GM18870 (cell line): ENCODE data around the gene METRN.

Experiments
- ATAC-seq: cut with Tn5 transposase; IDR thresholded peaks from one replicate; pipeline ENCODE4 v1.9.1; 2021; ENCODE audit warnings: moderate library complexity; ENCODE audit not compliant: unreplicated experiment

The METRN gene

DNA sequence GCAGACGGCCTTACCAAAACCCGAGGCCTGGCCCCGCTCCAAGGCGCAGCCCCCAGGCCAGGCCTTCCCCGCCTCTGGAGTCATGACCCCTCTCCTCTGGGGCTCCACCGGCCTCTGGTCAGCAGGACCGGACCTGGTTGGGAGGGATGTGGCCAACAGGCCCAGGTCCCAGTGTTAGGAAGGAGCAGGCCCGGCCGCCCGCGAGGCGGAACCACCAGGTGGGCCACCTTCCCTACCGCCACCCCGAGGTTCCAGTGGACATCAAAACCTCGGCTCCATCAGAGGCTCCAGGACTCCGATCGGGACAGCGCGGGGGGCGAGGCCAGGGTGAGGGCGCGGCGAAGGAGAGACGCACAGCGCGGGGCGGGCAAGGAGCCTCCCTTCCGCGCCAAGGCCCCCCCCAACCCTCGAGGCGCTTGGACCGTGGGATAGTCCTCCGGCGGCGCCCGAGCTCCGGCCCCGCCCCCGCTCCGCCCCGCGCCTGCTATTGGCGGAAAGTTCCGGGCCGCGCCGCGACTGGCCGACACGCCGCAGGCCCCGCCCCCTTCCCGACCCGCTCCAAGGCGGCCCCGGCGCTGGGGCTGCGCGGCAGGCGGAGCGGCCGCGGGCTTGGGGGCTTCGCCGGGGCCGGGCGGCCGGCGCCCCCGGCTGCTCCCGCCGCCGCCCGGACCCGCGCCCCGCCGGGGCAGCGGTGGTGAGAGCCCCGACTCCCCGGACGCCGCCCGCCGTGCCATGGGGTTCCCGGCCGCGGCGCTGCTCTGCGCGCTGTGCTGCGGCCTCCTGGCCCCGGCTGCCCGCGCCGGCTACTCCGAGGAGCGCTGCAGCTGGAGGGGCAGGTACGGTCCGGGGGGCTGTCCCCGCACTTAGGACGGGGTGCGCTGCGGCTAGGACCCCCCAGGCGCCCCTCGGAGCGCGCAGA lies at the start of gene METRN:
TSS of gene METRN (plus strand) at position 561 of the 919 bp plus-strand sequence. CDS start at position 733, 172 bp downstream.
- no peak for ATAC-seq

DNA sequence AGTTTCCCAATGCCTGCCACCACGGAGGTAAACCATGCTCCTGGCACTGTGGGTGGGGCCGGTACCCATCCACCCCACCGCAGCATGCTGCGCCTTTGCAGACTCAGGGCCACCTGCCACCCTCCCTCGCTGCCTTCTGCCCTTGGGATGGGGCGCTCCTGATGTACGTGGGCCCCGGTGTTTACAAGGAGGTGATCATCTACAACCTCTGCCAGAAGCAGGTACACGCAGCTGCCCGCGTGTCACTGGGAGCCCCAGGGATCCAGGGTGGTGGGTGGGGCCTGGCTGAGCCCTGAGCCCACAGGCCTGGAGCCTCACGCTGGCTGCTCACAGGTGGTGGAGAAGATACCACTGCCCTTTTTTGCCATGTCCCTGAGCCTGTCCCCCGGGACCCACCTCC lies 48.3 kb upstream of the METRN start:
- no peak for ATAC-seq

DNA sequence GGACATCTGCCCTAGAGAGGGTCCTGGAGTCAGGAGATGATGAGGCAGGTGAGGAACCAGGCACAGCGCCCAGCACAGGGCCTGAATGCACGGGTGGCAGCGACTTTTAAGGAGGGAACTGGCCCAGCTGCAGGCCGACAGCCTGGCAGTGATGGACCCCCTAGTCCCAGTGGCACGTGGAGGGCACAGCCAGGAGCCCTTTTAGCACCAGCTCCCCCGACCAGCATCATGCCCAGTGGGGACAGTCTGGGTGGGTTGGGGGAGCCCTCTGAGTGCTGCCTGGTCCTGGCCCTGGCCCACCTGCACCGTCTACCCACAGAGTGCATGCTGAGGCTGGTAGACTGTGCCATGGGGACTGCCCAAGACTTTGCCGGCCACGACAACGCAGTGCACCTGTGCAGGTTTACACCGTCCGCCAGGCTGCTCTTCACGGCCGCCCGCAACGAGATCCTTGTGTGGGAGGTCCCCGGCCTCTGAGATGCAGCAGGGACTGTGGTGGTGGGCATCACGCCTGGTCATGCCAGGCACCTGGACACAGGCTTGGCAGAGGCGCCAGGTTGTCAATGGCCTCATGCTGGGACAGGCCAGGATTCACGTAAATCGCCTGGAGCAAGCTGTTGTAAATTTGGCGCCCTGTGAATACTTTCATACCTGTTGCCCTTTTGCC lies 47.7 kb upstream of the METRN start:
- no peak for ATAC-seq

DNA sequence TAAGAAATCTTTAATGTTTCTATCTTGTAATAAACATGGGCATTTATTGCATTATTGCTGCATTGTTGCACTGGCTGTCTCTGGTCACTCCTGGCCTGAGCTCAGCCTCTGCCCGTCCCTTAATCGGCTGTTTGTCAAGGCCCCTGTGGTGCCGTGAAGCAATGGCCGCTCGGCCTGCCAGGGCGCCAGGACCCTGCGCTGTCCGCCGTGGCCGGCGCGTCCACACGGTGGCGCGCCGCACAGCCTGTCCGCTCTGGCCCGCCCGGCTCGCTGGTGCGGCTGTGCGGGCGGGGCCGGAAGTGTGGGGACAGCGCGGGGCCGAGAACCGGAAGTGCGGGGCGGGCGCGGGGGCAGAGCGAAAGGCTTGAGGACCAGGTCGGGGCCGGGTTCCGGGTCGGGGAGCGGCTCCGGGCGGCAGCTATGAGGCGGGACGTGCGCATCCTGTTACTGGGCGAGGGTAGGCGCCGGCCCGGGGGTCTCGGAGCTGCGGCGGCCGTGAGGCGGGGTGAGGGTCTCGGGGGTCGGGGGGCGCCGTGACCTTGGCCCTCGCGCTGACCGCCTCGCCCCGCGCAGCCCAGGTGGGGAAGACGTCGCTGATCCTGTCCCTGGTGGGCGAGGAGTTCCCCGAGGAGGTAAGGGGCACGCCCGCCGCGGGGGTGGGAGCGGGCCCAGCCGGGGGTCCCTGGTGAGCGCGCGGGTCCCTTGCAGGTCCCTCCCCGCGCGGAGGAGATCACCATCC lies 47.0 kb upstream of the METRN start, which contains the start of gene RHOT2:
TSS of gene RHOT2 (plus strand) at position 353 of the 739 bp plus-strand sequence. CDS start at position 421, 68 bp downstream.
- no peak for ATAC-seq

DNA sequence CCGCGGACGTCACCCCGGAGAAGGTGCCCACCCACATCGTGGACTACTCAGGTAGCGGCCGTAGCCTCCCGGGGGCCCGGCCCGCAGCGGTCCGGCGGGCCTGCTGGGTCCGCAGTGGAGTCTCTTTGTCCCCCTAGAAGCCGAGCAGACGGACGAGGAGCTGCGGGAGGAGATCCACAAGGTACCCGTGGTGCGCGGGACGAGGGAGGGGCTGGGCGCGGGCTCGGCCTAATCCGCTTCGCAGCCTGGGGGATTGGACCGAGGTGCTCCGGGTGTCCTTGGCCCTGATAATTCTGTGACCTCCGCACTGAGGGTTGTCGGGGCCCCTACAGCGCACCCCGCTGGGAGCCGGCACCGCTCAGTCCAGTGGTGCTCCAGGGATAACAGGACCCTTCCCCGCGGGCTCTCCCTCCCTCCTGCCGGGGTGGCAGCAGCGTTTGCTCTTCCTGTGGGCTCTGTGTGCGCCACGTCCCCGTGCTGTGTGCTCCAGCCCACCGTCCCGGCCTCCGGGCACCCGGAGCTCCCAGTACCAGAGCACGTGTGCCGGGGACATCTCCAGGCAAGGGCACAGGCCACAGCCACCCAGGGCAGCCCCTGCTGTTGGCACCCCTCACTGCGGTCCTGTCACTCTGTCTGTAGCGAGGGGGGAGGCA lies 46.3 kb upstream of the METRN start:
- ATAC-seq = no peak

DNA sequence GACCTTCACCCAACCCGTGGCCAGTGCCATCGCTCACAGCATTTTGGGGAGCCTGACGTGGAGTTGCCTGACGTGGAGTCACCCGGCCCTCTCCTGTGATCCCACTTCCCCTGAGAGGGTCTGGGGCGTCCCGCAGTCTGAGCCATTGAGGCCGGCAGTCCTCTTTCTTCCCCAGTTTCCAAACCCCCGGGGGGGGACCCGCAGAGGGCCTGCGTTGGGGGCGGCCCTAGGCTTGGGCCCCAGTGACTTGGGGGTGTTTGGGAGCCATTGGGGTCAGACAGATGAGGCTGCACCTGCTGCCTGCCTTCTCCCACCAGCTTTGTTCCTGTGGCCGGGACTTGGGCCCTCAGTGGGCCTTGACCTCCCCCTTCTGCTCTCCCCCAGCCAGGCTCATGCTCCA lies 45.3 kb upstream of the METRN start:
- no peak for ATAC-seq

DNA sequence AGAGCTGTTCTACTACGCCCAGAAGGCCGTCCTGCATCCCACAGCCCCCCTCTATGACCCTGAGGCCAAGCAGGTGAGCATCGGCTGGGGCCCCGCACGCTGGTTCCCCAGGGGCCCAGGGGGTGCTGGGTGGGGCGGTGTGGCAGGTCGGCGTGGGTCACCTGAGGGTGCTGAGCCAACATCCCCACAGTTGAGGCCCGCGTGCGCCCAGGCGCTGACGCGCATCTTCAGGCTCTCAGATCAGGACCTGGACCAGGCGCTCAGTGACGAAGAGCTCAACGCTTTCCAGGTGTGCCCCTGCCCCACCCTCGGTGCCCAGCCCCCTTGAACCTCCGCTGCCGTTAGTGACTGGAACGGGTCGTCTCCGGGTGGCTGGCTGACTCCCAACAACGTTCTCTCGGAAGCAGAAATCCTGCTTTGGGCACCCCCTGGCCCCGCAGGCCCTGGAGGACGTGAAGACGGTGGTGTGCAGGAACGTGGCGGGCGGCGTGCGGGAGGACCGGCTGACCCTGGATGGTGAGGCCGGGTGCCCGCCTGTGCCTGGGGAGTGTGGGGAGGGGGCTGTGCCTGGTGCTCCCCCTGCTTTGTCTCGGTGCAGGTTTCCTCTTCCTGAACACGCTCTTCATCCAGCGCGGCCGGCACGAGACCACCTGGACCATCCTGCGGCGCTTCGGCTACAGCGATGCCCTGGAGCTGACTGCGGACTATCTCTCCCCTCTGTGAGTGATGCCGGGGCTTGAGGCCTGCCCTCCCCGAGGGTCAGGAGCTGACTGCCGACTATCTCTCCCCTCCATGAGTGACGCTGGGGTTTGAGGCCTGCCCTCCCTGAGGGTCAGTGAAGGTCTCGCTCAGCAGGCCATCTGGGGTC lies 44.2 kb upstream of the METRN start:
- ATAC-seq = no peak

DNA sequence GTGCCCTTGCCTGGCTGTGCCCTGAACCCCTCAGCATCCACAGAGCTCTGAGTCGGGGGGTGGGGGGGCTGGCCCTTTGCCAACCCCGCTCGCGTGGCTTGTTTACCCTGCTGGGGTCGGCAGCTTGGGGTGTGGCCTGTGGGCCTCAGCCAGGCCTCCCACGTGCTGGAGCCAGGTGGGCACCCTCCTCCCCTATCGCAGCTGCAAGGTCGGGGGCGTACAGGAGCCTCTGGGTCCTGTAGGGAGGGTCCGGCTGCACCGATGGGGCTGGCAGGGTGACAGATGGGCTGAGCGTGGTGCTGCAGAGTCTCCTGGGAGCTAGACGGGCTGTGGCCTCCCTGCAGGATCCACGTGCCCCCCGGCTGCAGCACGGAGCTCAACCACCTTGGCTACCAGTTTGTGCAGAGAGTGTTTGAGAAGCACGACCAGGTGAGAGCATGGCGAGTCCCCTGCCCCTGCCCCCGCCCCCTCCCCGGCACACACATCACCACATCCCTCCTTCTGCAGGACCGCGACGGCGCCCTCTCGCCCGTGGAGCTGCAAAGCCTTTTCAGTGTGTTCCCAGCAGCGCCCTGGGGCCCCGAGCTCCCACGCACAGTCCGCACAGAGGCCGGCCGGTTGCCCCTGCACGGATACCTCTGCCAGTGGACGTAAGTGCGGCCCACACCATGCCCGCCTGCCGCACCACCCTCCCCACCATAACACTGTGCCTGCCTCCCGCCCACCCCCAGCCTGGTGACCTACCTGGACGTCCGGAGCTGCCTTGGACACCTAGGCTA lies 43.4 kb upstream of the METRN start:
- no peak for ATAC-seq

DNA sequence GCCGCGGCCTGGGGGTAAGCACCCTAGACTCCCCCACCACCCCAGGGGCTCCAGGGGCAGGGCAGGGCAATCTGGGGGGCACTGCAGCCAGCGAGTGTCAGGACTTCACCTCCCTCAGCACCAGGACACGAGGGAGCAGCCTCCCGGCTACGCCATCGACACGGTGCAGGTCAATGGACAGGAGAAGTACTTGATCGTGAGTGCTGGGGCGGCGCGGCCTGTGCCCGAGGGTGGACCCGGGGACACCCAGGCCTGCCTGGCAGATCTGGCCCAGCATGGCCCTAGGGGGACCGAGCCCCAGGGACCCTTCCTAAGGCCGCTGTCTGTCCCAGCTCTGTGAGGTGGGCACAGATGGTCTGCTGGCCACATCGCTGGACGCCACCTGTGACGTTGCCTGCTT lies 42.5 kb upstream of the METRN start:
- no peak for ATAC-seq

DNA sequence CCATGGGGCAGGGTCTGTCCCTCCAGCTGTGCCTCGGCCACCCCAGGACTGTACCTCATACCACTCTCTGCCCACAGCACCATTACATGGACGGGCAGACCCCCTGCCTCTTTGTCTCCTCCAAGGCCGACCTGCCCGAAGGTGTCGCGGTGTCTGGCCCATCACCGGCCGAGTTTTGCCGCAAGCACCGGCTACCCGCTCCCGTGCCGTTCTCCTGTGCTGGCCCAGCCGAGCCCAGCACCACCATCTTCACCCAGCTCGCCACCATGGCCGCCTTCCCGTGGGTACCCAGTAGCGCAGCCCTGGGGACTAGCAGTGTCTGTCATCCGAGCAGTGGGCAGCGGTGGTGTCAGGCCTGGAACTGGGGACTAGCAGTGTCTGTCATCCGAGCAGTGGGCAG lies 42.1 kb upstream of the METRN start:
- ATAC-seq = no peak

DNA sequence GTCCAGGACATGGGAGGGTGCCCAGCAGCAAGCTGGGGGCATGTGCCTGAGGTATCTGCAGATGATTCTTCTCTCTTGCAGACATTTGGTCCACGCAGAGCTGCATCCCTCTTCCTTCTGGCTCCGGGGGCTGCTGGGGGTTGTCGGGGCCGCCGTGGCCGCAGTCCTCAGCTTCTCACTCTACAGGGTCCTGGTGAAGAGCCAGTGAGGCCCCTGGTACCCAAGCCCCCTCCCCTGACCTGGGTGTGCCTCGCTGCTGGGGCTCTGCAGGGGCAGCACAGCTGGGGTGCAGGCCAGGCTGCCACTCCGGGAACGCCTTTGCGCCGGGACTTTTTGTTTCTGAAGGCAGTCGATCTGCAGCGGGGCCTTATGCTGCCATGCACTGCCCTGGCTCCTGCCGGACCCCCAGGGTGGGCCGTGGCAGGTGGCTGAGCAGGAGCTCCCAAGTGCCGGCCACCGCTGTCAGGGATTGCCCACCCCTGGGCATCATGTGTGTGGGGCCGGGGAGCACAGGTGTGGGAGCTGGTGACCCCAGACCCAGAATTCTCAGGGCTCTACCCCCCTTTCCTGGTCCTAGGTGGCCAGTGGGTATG lies 41.4 kb upstream of the METRN start:
- ATAC-seq = no peak

DNA sequence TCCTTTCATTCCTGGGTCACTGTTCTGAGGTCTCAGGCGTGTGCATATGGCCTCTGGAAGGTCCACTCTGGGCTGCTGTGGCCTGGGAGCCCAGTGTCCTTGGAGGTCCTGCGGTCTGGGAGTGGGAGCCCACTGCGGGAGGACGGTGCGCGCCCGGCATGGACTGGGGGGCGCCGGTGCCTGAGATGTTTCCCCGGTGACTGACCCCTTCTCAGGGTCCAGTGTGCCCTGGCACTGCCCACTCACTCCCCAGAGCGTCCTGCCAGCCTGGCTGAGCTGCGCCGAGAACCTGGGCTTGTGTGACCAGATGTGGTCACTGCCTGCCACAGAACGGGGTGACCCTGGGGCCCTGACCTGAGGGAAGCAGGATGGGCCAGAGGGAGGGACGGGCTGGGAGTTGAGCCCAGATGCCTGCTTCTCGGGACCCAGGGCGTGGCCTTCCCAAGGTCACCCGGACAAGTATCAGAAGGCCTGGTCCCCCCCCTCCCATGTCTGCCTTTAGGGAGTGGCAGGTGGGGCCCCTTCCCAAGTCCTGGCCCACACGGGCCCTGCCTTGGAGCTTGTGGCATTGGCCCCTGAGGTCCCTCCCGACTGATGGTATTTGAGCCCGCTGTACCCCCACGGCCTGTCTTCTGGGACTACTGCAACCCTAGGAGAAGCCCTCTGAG lies 40.6 kb upstream of the METRN start:
- no peak for ATAC-seq

DNA sequence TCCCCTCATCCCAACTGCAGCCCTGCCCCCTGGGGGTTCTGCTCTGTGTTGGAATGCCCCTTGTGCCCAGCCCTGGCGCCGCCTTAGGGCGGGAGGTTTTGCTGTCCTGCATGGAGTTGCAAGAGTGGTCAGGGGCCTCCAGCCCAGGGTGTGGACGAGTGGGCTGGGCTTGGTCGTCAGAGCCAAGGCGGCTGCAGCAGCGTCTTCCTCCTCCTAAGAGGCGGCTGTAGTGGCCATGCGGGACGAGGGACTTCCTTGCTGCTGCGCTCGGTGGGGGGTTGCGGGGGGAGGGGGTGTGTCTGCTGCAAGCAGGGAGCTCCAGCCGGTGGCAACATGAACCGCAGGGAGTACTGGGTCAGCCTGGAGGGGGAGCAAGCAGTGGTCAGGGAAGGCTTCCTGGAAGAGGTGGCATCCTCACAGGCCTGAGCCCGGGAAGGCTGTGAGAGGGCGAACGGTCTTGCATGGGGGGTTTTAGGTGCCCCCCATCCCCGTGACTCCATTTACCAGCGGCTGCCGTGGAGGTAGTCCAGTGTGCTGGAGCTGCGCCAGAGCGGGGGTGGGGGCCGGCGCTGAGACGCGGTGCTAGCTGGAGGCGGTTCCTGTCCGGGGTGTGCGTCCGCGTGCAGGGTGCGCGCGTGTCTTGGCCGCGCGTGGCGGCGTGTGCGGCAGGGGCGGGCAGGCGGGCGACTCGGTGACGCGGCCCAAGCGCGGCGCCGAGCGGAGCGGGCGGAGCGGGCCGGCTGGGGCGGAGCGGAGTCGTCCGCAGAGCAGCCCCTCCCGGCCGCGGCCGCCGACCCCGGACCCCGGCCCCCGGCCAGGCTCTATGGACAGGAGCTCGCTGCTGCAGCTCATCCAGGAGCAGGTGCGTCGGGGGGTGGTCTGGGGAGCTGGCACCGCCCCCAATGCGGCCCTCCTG lies 39.7 kb upstream of the METRN start, which contains the start of gene RHBDL1:
TSS of gene RHBDL1 (plus strand) at position 704 of the 916 bp plus-strand sequence. CDS start at position 824, 120 bp downstream.
- no peak for ATAC-seq

DNA sequence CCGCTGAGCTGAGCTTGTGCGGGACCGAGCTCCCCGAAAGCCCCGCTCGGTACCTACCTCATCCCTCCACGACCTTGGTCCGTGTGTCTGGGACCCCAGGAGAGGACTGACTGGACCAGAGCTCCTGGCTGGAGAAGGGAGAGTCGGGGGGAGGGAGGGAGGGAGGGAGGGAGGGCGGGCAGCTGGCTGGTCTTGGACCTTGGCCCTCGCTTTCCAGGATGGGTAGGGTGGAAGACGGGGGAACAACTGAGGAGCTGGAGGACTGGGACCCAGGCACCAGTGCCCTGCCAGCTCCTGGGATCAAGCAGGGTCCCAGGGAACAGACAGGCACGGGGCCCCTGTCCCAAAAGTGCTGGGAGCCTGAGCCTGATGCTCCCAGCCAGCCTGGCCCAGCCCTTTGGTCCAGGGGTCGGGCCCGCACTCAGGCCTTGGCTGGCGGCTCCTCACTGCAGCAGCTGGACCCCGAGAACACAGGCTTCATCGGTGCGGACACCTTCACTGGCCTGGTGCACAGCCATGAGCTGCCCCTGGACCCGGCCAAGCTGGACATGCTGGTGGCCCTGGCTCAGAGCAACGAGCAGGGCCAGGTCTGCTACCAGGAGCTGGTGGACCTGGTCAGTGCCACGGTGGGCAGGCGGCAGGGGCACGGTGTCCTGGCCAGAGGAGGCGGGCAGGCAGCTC lies 38.9 kb upstream of the METRN start:
- ATAC-seq = no peak

DNA sequence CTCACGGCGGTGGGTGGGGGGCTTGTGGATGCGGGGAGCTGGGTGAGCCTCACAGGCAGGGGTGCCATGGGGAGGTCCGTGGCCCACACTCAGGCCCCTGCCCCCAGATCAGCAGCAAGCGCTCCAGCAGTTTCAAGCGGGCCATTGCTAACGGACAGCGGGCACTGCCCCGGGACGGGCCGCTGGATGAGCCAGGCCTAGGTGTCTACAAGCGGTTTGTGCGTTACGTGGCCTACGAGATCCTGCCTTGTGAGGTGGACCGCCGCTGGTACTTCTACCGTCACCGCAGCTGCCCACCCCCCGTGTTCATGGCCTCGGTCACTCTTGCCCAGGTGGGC lies 38.4 kb upstream of the METRN start:
- no peak for ATAC-seq

DNA sequence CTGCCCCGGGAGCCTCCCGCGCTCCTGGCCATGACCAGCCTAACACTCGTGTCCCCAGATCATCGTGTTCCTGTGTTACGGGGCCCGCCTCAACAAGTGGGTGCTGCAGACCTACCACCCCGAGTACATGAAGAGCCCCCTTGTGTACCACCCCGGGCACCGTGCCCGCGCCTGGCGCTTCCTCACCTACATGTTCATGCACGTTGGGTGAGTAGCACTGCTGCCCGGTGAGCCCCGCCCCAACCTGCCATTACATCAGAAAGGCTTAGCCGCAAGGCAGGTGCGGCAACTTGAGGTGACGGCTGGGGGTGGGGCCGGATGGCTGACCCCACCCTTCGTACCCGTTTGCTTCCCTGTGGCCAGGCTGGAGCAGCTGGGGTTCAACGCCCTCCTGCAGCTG lies 38.0 kb upstream of the METRN start:
- ATAC-seq = no peak
